Stimulated activated CD8-positive, alpha-beta memory T cell treated with anti-CD3 and anti-CD28 coated beads, Interleukin-12 subunit alpha, Interleukin-12 subunit beta, amount 100 ng/mL, for 24 hours (primary cell): ENCODE results near the gene KDF1.

Experiments
- DNase-seq: peaks from one replicate; pipeline ENCODE4 v3.0.0-alpha.2; 2020; ENCODE audit errors: extremely low read depth

The KDF1 gene

GRCh38 chr1:26959722-26960624 lies at the start of gene KDF1:
Gene KDF1 (minus strand): TSS chr1:26960468. CDS start chr1:26952380, 8,088 bp downstream.
- DNase-seq, result no peak

DNA sequence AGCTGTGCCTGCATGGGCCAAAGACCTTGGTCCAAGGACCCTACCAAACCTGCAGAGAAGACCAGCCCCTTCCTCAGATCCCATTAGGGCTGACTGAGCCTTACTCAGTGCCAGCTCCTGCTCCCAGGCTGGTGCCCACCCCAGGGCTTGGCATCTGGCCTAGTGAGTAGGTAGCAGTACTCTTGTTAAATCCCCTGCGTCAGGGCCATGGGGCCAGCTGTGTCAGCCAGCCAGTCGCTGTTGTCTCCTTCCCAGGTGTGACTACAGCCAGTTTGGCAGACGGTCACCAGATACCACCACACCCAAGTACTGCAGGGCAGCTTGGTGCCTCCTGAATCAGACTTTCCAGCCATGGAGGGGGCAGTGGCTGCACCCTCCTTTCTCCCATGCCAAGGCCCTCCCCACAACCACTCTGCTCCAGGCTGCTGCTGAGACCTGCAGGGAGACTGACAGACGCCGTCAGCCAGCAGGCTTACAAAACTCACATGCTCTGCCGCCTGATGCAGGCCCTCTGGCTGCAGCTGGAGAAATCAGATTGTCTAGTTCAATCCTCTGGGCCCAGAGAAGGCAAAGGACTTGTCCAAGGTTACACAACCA lies 49.4 kb upstream of the KDF1 start:
- no peak for DNase-seq

DNA sequence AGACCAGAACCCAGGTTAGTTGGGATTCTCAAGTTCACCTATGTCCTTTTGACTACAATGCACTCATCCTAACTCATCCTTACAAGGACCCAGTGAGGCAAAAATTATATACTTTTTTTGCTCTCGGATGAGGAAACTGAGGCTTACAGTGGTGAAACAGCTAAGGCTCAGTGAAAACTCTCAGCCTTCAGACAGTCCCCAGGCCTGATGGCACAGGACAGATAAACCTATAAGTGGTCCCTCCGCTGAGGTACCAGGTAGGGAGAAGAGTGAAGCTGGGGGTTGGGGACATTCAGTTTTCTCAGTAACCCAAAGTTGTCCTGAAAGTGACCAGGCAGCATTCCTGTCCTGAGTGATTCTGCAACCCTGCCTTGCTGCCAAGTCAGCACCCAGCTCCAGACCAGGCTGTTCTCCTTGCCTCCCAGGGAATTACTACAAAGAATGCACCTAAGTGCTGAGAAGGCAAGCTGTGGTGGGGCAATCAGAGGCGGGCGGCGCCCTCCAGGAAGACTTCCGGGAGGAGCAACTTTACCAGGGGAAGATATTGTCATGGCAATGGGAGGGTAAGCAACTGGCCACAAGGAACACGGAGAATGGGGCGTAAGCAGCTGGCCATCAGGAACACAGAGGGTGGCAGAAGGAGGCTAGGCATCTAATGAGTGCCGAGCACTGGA lies 47.8 kb upstream of the KDF1 start:
- no peak for DNase-seq

DNA sequence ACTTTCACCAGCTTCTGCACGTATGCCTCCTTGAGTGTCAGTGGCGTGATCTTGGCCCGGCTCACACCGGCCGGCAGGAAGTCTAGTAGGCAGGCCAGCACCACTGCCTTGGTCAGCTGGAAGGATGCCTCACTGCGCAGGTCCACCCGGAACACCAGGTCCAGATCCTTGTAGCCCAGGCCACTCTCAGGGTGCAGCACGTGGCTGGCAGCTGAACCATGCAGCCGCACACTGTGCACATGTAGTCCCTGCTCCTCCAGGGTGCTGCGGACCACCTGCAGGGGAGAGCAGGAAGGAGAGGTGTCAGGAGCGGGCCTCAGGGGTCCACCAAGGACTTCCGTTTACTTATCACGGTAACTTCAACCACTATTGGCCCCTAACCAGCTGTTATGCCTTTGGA lies 46.4 kb upstream of the KDF1 start:
- DNase-seq, result no peak

DNA sequence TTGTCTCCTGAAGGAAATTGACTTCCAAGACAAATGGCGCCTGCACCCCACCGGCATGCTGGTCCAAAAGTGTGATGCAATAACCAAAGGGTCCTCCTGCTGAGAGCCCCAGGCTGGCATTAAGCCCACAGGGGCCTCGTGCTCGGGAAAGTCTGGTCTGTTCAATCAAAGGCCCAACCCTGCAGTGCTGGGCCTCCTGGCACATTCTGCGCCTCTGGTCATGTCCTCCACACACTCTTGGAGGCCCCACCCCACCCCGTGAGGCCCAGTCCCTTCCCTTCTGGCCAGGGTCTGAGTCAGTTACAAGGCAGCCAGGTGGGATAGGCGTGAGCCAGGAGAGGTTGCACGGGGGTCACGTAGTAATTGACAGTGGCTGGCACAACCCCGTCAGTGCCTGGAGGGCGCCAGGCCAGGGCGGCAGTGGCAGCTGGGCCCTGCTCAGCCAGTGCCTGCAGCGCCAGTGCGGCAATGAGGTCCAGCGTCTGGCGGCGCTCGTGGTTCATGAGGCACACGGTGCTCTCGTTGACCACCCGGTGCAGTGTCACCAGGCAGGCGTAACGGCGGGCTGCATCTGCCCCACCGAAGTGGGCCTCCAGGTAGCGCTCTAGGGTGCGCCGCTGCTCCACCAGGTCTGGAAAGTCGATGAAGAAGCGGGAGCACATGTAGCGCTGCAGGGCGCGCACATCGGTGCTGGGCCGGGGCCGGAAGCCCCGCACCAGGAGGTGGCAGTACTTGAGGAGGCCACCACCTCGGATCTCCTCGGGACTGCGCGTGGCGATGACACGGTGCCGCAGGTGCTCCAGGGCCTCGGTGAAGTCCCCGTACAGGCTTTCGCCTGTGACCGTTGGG lies 45.6 kb upstream of the KDF1 start:
- DNase-seq, result no peak

GRCh38 chr1:27005166-27005530 lies 44.9 kb upstream of the KDF1 start:
- DNase-seq, result no peak

GRCh38 chr1:27004471-27005165 lies 44.4 kb upstream of the KDF1 start:
- DNase-seq, result no peak

DNA sequence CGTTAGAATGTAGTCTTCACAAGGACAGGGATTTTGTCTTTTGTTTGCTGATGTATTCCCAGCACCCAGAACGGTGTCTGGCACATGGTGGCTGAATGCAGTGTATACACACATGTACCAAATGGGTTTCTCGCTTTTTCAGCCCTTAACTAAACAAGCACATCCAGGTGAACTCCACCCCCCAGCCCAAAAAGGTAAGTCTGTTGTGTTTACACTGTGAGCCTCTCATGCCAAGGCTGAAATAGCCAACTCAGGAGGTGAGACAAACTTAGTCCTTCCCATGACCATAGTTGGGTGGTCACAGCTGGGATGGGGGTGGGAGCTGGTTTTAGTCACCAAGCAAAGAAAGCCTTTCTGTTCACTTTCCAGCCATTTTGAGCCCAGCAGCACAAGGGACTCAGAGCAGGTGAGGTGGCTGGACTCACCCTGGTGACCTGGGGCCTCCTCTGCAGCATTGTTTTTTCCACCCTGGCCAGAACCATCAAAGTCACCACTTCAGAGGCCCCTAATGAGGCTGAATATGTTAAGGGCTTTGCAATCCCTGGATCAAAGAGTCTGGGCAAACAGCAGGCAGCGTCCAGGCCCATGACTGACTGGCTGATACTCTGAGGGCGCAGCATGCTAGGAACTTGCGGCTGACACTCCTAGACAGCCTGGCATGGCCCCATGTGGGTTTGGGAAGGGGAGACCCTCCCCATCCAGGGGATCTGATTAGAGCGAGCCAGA lies 43.6 kb upstream of the KDF1 start:
- no peak for DNase-seq

DNA sequence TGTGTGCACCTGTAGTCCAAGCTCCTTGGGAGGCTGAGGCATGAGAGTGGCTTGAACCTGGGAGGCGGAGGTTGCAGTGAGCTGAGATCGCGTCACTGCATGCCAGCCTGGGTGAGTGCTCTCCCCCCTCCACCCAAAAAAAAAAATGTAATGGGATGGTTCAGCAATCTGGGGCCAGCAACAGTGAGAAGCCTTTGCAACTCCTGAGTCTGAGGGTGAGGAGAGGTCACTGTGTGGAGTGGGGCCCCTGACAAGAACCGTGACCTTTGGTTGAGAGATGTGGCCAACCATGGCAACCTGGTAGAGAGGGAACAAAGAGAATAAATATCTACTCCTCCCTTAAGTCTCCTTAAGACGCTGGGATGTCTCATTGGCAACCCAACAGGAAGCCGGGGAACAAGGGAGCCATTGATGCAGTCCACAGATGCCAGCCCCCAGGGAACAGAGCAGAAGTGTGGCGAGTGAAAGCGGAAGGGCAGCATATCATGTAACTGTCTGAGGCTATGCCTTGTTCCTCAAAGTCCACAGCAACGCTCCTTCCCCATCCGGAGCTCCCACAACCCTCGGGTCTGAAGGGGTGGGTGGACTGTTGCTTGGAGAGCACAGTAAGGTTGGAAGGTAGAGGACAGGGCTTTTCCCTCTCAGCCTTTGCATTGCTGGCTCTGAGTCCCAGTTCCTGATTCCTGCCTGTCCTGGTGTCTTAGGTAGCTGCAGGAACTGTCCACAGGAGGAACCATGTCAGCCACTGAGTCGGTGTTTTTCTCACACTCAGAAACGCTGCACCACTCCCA lies 41.5 kb upstream of the KDF1 start:
- no peak for DNase-seq

DNA sequence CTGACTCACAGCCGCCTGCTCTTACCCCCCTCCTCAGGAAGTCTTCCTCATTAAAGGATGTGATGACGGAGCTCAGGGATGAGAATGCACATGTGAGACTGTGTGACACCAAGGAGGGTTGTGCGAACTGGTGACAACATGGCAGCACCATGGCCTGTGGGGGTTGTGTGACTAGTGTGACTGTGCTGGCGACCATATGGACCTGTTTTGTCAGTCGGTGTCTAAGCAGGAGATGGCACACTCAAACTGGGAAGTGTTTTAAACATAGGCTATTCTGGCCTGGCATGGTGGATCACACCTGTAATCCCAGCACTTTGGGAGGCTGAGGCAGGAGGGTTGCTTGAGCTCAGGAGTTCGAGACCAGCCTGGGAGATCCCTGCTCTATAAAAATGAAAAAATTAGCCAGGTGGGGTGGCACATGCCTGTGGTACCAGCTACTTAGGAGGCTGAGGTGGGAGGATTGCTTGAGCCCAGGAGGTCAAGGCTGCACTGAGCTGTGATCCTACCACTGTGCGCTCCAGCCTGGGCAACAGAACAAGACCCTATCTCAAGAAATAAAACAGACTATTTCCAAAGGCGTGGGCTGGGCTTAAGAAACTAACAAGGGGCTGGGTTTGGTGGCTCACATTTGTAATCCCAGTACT lies 40.7 kb upstream of the KDF1 start:
- DNase-seq, result no peak

DNA sequence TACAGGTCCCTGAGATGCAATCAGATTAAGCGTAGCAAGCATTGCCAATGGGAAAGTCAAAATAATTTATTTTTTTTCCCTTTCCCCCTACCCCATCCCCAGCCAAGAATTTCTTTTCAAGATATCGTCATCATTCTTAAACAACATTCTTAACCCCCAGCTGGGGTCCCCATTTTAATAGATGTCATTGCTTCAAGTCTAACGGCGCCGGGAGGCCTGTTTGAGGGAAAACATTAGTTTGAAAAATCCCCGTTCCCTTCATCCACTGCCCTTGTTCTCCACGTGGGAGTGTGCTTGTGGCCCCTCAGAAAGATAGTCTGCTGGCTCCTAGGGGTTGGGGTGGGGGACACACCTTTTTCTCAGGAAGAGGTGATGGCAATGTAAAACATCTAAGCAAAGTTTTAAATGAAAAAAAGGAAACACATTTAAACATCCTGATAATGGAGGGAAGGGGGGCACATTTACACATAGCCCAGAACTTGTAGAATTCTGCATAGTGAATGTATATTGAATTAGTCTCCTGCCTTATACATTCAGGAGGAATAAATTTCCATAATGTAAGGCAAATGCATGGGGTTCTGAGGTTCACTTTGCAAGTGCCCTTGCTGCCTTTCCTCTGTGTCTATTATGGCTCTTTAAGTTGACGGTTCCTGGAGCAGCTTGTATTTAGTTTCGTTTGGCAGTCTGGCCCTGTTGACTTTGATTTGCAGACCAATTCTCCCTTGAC lies 40.0 kb upstream of the KDF1 start:
- no peak for DNase-seq

DNA sequence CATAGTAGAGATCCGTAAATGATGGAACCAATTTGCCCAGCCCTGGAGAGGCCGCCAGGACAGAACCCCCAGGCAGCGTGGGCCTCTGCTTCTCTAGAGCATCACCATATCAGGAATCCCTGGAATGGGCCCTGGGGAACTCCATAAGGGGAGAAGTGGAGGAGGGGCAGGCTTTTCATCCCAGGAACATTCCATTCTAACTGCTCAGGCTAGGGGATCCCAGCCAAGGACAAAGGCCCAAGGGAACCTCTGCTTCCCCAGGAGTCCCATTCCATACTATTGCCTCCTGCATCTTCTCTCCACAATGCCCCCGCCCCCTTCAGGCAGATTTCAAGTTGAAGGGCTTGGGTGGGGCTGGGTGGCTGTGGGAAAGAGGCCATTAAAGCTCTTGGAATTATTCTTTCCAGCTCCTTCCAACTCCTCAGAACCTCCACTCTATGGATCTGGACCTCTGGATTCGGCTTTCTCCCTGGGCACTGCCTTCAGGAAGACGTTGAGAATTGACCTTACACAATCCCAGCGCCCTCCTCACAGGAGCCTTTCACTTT lies 39.2 kb upstream of the KDF1 start:
- no peak for DNase-seq

- DNase-seq, result no peak
These were observed 38.4 kb upstream of the KDF1 start for GRCh38 chr1:26998429-26999300.

- no peak for DNase-seq
These were observed 36.4 kb upstream of the KDF1 start for GRCh38 chr1:26996665-26997064.

- no peak for DNase-seq
These were observed 35.8 kb upstream of the KDF1 start for GRCh38 chr1:26996024-26996423.

DNA sequence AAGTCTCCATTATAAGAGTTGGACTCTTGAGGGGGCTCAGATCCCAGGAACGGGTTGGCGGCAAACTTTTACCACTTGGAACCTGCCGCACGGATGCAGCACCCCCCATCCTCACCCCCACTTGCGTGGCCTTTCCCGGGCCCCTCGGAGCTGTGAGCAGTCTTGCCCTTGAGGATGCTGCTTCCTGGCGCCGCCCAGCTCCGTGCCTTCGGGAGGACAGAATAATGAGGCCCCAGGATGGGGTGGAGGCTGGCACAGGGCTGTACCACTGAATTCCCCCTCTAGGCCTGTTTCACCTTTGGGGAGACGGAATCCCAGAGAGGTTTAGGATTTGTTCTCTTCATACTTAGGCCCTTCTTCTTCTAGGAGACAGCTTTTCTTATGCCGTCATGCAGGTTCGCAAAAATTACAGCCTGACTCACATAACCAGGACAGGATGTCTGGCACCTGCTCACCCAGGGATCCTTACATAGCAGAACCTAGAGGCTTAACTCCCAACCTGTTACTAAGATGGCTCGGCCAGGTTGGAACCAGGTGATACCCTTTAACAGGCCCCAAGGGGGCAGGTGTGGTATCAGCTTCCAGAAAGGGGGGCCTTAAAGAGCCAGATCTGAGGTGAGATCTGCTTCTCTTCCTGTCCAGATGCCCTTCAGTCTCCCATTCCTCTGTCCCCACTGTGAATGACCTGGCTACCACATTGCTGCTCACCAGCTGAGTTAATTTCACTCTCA lies 34.7 kb upstream of the KDF1 start:
- DNase-seq, result no peak
